Islet precursor cell (in vitro differentiated cells): ENCODE data around the gene NAA20.

Experiments
- DNase-seq: peaks from one replicate; pipeline ENCODE4 v3.0.0-alpha.2; 2018

NAA20 gene

GRCh38 chr20:20079102-20079784 is 62.1 kb downstream of the NAA20 start:
- no peak for DNase-seq
